ENCODE data around the gene TIMM13. TPM values are rescaled to one million over a fixed set of nuclear protein-coding genes. Genes with fewer than 3 reads are reported as not detected.
A peak's percentile ranks its signal among the peaks of the same experiment; 100 is the strongest.

TIMM13 gene
- total and polyA plus RNA-seq, 2 of the 8 experiments (the other 6 are each of a cell fraction or from before 2014, with no cell fraction given): 270 to 275 TPM

GRCh38 chr19:2474232-2475017 lies 47.0 kb upstream of the TIMM13 start:
- Histone ChIP-seq H3K4ac (replicated peaks; ENCODE audit: insufficient read length, low read depth, low read length) (no peak overlapping the region), H3K79me2 (ENCODE audit: control insufficient read depth in 1 of 2, insufficient read depth in 2 of 2, low read length in 2 of 2) (peaks cover 0 to 7% of the 10 kb centered on the region in 2 experiments; a peak in 1 of 4 replicates), H4K5ac (ENCODE audit: insufficient read length, low read depth, low read length) (no peak overlapping the region), H3K56ac (replicated peaks; ENCODE audit: insufficient read length, low read depth, low read length) (no peak overlapping the region), H4K8ac (ENCODE audit: extremely low read depth, insufficient read depth, low read length) (no peak overlapping the region), H3K4me3 (ENCODE audit: extremely low read depth in 1 of 4, insufficient read depth in 2 of 4, low read depth in 3 of 4, low read length in 4 of 4) (peak overlapping the region in 3 of 4 experiments; percentile 16 to 81 (median 24); a peak in 5 of 8 replicates), H3K23ac (ENCODE audit: insufficient read length) (no peak overlapping the region), H2BK12ac (ENCODE audit: low read depth, low read length) (peak overlapping the region; percentile 81; the same call in 1 of the 2 replicates), H2AFZ (ENCODE audit: low read length) (no peak overlapping the region), H3K4me1 (replicated peaks in 1 of 4; ENCODE audit: control insufficient read depth in 3 of 4, insufficient read depth in 4 of 4, low read length in 3 of 4) (peaks cover 0 to 14% (median 13%) of the 10 kb centered on the region in 4 experiments; a peak in 6 of 7 replicates), H4K91ac (replicated peaks; ENCODE audit: insufficient read length, low read length) (no peak overlapping the region), H3K36me3 (ENCODE audit: control insufficient read depth in 2 of 4, insufficient read depth in 4 of 4, low read length in 3 of 4) (peaks cover 0 to 5% (median 0%) of the 10 kb centered on the region in 4 experiments; a peak in 1 of 8 replicates), H2BK20ac (ENCODE audit: low read length) (no peak overlapping the region), H2AK5ac (ENCODE audit: low read depth, low read length) (no peak overlapping the region), H3K9ac (replicated peaks in 1 of 4; ENCODE audit: extremely low read depth in 1 of 4, low read depth in 3 of 4, low read length in 3 of 4) (no peak overlapping the region), H2BK120ac (replicated peaks; ENCODE audit: low read depth, low read length) (peak overlapping the region; percentile 18), H3K27ac (ENCODE audit: low read depth, low read length) (no peak overlapping the region), H3K27me3 (replicated peaks in 1 of 4; ENCODE audit: control insufficient read depth in 3 of 4, extremely low read depth in 1 of 4, insufficient read depth in 3 of 4, low read length in 3 of 4) (peaks cover 10 to 32% (median 24%) of the 10 kb centered on the region in 4 experiments), H2BK5ac (ENCODE audit: low read depth, low read length) (peak overlapping the region; percentile 60; the same call in 1 of the 2 replicates), H3K79me1 (ENCODE audit: low read depth, low read length) (peaks cover 4% of the 10 kb centered on the region; the same call in 1 of the 2 replicates), H3K23me2 (ENCODE audit: low read depth, low read length) (peaks cover 22% of the 10 kb centered on the region; the same call in 1 of the 2 replicates), H3K18ac (ENCODE audit: extremely low read depth, low read length) (no peak overlapping the region; the same call in 1 of the 2 replicates), H3K9me3 (ENCODE audit: insufficient read depth in 2 of 2, low read depth in 1 of 2, low read length in 1 of 2) (no peaks in the 10 kb centered on the region), H3K14ac (ENCODE audit: insufficient read length) (no peak overlapping the region), H2BK15ac (ENCODE audit: low read length) (no peak overlapping the region), H3K4me2 (ENCODE audit: insufficient read depth in 1 of 2, low read depth in 2 of 2, low read length in 2 of 2) (peak overlapping the region; percentile 68 to 87), H4K20me1 (replicated peaks in 1 of 2; ENCODE audit: control insufficient read depth in 1 of 2, insufficient read depth in 2 of 2, low read length in 2 of 2) (peaks cover 12% of the 10 kb centered on the region in 2 experiments)
- POLR2A ChIA-PET (ENCODE audit: partially characterized antibody): interaction anchor here (0.6 to 9.2 kb wide), 15 partner anchors 18 to 162 kb away, joined by 3 to 216 read pairs (median 13); partner anchors contain the start of genes LMNB2 and TIMM13
- no peak for FAIRE-seq
- DNase-seq (ENCODE audit: low read depth in 1 of 2, low spot score in 2 of 2): peak in 1 of 2 experiments; percentile 94
- CTCF ChIA-PET (ENCODE audit: partially characterized antibody): interaction anchor here (0.6 to 12.9 kb wide), 18 partner anchors 8 to 617 kb away, joined by 3 to 133 read pairs (median 4); no protein-coding TSS in a partner anchor
- 13% methylated on average over 52 of the region's 60 CpGs; no CpG with 5 or more reads in 1 of the 2 experiments for WGBS, 2 experiments (ENCODE audit: extremely low coverage in 1 of 2, insufficient coverage in 1 of 2, insufficient read length in 1 of 2, insufficient replicate concordance in 2 of 2, low coverage in 1 of 2, low lambda C conversion rate in 2 of 2, missing lambda C conversion rate in 1 of 2)
- no peak for TF ChIP-seq CBX8 (IDR thresholded peaks at IDR 0.05; ENCODE audit: borderline replicate concordance, low read depth, low read length)
- TF ChIP-seq HDAC6 (IDR thresholded peaks at IDR 0.05; ENCODE audit: low read depth, low read length): no peak
- TF ChIP-seq SUZ12 (IDR thresholded peaks at IDR 0.05; ENCODE audit: low read length): no peak
- TF ChIP-seq CBX5 (IDR thresholded peaks at IDR 0.05; ENCODE audit: low read depth, low read length): no peak
- TF ChIP-seq BRCA1 (IDR thresholded peaks at IDR 0.05; ENCODE audit: low read depth, low read length): no peak
- no peak for TF ChIP-seq ZNF274 (IDR thresholded peaks at IDR 0.05; ENCODE audit: borderline replicate concordance, extremely low read depth, low read length)
- no peak for TF ChIP-seq SRF (IDR thresholded peaks at IDR 0.05; ENCODE audit: low read depth, low read length)
- peak; percentile 93 to 99 for TF ChIP-seq RAD21 (IDR thresholded peaks at IDR 0.05 in 1 of 2, conservative IDR thresholded peaks at IDR 0.05 in 1 of 2; ENCODE audit: low read depth in 2 of 2, low read length in 2 of 2)
- no peak for TF ChIP-seq RNF2 (IDR thresholded peaks at IDR 0.05; ENCODE audit: borderline replicate concordance, low read depth, low read length, missing control alignments, poor library complexity, severe bottlenecking)
- TF ChIP-seq CEBPB (IDR thresholded peaks at IDR 0.05; ENCODE audit: low read depth, low read length): no peak

Data from H1 (cell line).